D721Med (cell line): ENCODE data around the gene ATE1.
"Not testable (repeated sequence)": the region's sequence is repeated elsewhere in the genome, so short reads cannot be mapped to it uniquely, and the experiment has no call there.

Experiments used
- DNase-seq: peaks from one replicate; pipeline ENCODE4 v3.0.0; 2011; ENCODE audit warnings: low spot score; ENCODE audit not compliant: insufficient read length
- FAIRE-seq: peaks from 2 replicates; lab custom pipeline; 2011; peaks lifted over from hg19 to GRCh38; lab: Jason Lieb, UNC
- CTCF ChIP-seq: IDR thresholded peaks from 2 replicates; pipeline ENCODE4 v1.5.1; 2012; ENCODE audit warnings: mild to moderate bottlenecking, control low read depth; ENCODE audit not compliant: insufficient read depth; ENCODE audit errors: missing control alignments

Gene ATE1

GRCh38 chr10:121832647-121833046, 95.2 kb downstream of the ATE1 start:
- TF ChIP-seq CTCF = no peak
- DNase-seq (no peak), FAIRE-seq (no peak)

GRCh38 chr10:121831777-121832176, 96.1 kb downstream of the ATE1 start:
- DNase-seq (no peak), FAIRE-seq (no peak)

GRCh38 chr10:121831237-121831636, 96.6 kb downstream of the ATE1 start:
- no peak for FAIRE-seq
- no peak for TF ChIP-seq CTCF
- no peak for DNase-seq

More at GRCh38 chr10:121831777-121832176, 96.1 kb downstream of the ATE1 start:
- no peak for TF ChIP-seq CTCF

- TF ChIP-seq CTCF = no peak
- DNase-seq (no peak), FAIRE-seq (no peak)
These were observed 97.7 kb downstream of the ATE1 start for GRCh38 chr10:121830101-121830500.

GRCh38 chr10:121828045-121828444, 99.8 kb downstream of the ATE1 start:
- TF ChIP-seq CTCF = no peak
- no peak for FAIRE-seq
- DNase-seq = no peak

GRCh38 chr10:121826773-121827172, 101.1 kb downstream of the ATE1 start:
- DNase-seq, FAIRE-seq: not testable (repeated sequence)

GRCh38 chr10:121823993-121824463, 103.8 kb downstream of the ATE1 start:
- no peak for DNase-seq
- peak; percentile 57 for TF ChIP-seq CTCF
- FAIRE-seq = no peak

GRCh38 chr10:121822724-121823123, 105.1 kb downstream of the ATE1 start:
- no peak for FAIRE-seq
- DNase-seq = no peak
- TF ChIP-seq CTCF = no peak
